ENCODE measurements around the gene ITGAE.

The ITGAE gene

DNA sequence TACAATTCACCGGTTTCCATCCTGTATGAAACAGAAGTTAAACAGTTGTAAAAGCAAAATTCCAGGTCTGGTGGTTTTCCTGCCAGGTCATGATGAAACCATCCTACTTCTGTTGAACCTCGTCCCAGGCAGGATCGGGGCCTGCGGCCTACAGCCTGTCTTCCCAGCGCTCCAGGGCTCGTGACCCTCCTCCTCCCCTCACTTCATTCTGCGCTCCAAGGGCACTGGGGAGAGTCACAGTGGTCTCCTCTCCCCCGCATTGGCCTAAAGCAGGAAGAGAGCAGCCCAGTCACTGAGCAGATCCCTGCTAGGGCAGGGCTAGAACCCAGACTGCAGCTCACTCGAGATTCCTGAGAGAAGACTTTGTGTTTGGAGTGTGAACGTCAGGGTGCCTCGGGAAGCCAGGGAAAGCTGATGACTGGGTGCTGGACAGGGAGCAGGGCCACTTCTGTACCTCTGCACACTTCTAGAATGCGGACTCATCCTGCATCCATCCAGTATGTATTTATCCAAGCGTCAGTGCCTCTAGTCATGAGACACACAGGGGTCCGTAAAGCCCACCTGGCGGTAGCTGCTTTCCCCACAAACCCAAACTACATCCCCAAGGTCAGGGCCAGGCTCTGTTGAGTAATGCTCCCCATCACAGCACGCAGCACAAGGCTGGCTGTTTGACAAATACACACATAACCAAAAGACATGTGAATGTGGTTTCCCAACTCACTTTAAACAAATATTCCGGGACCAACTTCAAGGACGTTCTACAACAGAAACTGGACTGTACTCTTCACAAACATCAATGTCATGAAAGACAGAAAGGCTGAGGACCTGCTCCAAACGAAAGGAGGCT lies 1.7 kb upstream of the ITGAE start:
- no peaks in the 10 kb centered on the region for H3K4me1 ChIP-seq (ENCODE audit: low read length)
- TF ChIP-seq, protein P1, sequence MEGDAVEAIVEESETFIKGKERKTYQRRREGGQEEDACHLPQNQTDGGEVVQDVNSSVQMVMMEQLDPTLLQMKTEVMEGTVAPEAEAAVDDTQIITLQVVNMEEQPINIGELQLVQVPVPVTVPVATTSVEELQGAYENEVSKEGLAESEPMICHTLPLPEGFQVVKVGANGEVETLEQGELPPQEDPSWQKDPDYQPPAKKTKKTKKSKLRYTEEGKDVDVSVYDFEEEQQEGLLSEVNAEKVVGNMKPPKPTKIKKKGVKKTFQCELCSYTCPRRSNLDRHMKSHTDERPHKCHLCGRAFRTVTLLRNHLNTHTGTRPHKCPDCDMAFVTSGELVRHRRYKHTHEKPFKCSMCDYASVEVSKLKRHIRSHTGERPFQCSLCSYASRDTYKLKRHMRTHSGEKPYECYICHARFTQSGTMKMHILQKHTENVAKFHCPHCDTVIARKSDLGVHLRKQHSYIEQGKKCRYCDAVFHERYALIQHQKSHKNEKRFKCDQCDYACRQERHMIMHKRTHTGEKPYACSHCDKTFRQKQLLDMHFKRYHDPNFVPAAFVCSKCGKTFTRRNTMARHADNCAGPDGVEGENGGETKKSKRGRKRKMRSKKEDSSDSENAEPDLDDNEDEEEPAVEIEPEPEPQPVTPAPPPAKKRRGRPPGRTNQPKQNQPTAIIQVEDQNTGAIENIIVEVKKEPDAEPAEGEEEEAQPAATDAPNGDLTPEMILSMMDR (IDR thresholded peaks at IDR 0.05; ENCODE audit: low read length) = no peak
- no peak for TF ChIP-seq EZH2phosphoT487 (IDR thresholded peaks at IDR 0.05; ENCODE audit: low read length)
- no peak for TF ChIP-seq EZH2 (optimal IDR thresholded peaks at IDR 0.05; ENCODE audit: low read depth, low read length)
- DNase-seq = no peak
- no peak overlapping the region for H3K4me2 ChIP-seq (ENCODE audit: low read depth, low read length)
- H3K9ac ChIP-seq (ENCODE audit: low read length) = no peak overlapping the region
- no peaks in the 10 kb centered on the region for H3K9me3 ChIP-seq (replicated peaks; ENCODE audit: insufficient read depth, low read length)
- H3K9me2 ChIP-seq (replicated peaks; ENCODE audit: insufficient read depth, low read length) = no peaks in the 10 kb centered on the region
- no peak overlapping the region for H3K27ac ChIP-seq (ENCODE audit: low read length)
- no peaks in the 10 kb centered on the region for H4K20me1 ChIP-seq (ENCODE audit: insufficient read depth, low read length)
- H2AFZ ChIP-seq (ENCODE audit: low read length) = no peak overlapping the region
- H3K27me3 ChIP-seq (replicated peaks; ENCODE audit: insufficient read depth, low read length) = no peaks in the 10 kb centered on the region
- H3K4me3 ChIP-seq (ENCODE audit: low read length) = no peak overlapping the region
- no peaks in the 10 kb centered on the region for H3K79me2 ChIP-seq (ENCODE audit: low read length)
- H3K36me3 ChIP-seq (replicated peaks; ENCODE audit: insufficient read depth, low read length) = no peaks in the 10 kb centered on the region
- no peaks in the 10 kb centered on the region for H3F3A ChIP-seq (ENCODE audit: insufficient read depth, low read length)

DNA sequence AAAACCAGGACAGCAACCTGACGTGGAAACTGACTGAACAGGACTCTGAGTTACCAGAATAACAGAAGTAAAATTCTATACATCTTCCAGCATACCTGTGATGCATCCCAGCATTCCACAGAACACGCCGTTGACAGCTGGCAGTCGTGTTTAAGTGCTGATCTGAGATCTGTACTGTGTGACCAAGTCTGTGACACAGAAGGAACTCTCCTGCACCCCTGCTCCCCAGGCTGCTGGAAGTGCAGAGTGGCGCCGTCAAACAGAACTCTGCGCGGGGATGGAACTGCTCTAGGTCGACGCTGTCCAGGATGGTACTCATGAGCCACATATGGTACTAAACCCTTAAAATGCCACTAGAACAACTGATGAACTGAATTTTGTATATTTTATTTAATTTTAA lies 804 bp upstream of the ITGAE start:
- no peaks in the 10 kb centered on the region for H3K4me1 ChIP-seq (ENCODE audit: low read length)
- H3K4me2 ChIP-seq (ENCODE audit: low read depth, low read length) = no peak overlapping the region

GRCh38 chr17:3801347-3801746 lies 359 bp upstream of the ITGAE start:
- Histone ChIP-seq H3K4me2 (ENCODE audit: low read depth, low read length) (no peak overlapping the region), H3K27me3 (replicated peaks; ENCODE audit: insufficient read depth, low read length) (no peaks in the 10 kb centered on the region), H3K4me1 (ENCODE audit: low read length) (no peaks in the 10 kb centered on the region), H3K27ac (ENCODE audit: low read length) (no peak overlapping the region), H3K9me3 (replicated peaks; ENCODE audit: insufficient read depth, low read length) (no peaks in the 10 kb centered on the region), H3K4me3 (ENCODE audit: low read length) (no peak overlapping the region), H2AFZ (ENCODE audit: low read length) (no peak overlapping the region), H3K9ac (ENCODE audit: low read length) (no peak overlapping the region), H3K36me3 (replicated peaks; ENCODE audit: insufficient read depth, low read length) (no peaks in the 10 kb centered on the region), H3K9me2 (replicated peaks; ENCODE audit: insufficient read depth, low read length) (no peaks in the 10 kb centered on the region), H4K20me1 (ENCODE audit: insufficient read depth, low read length) (no peaks in the 10 kb centered on the region), H3K79me2 (ENCODE audit: low read length) (no peaks in the 10 kb centered on the region), H3F3A (ENCODE audit: insufficient read depth, low read length) (no peaks in the 10 kb centered on the region)
- DNase-seq = no peak
- TF ChIP-seq EZH2 (optimal IDR thresholded peaks at IDR 0.05; ENCODE audit: low read depth, low read length) = no peak
- TF ChIP-seq, protein P1 (IDR thresholded peaks at IDR 0.05; ENCODE audit: low read length) = no peak
- no peak for TF ChIP-seq EZH2phosphoT487 (IDR thresholded peaks at IDR 0.05; ENCODE audit: low read length)

More for the DNA sequence above, 804 bp upstream of the ITGAE start:
- H3K36me3 ChIP-seq (replicated peaks; ENCODE audit: insufficient read depth, low read length) = no peaks in the 10 kb centered on the region
- H3K9ac ChIP-seq (ENCODE audit: low read length) = no peak overlapping the region
- no peaks in the 10 kb centered on the region for H4K20me1 ChIP-seq (ENCODE audit: insufficient read depth, low read length)
- no peak for DNase-seq
- TF ChIP-seq, protein P1 (IDR thresholded peaks at IDR 0.05; ENCODE audit: low read length) = no peak
- no peak for TF ChIP-seq EZH2phosphoT487 (IDR thresholded peaks at IDR 0.05; ENCODE audit: low read length)
- TF ChIP-seq EZH2 (optimal IDR thresholded peaks at IDR 0.05; ENCODE audit: low read depth, low read length) = no peak
- H3K27ac ChIP-seq (ENCODE audit: low read length) = no peak overlapping the region
- H2AFZ ChIP-seq (ENCODE audit: low read length) = no peak overlapping the region
- no peak overlapping the region for H3K4me3 ChIP-seq (ENCODE audit: low read length)
- H3K9me2 ChIP-seq (replicated peaks; ENCODE audit: insufficient read depth, low read length) = no peaks in the 10 kb centered on the region
- no peaks in the 10 kb centered on the region for H3K79me2 ChIP-seq (ENCODE audit: low read length)
- no peaks in the 10 kb centered on the region for H3K27me3 ChIP-seq (replicated peaks; ENCODE audit: insufficient read depth, low read length)
- H3F3A ChIP-seq (ENCODE audit: insufficient read depth, low read length) = no peaks in the 10 kb centered on the region
- no peaks in the 10 kb centered on the region for H3K9me3 ChIP-seq (replicated peaks; ENCODE audit: insufficient read depth, low read length)
